ENCODE measurements around the gene CPT1A.

The CPT1A gene

DNA sequence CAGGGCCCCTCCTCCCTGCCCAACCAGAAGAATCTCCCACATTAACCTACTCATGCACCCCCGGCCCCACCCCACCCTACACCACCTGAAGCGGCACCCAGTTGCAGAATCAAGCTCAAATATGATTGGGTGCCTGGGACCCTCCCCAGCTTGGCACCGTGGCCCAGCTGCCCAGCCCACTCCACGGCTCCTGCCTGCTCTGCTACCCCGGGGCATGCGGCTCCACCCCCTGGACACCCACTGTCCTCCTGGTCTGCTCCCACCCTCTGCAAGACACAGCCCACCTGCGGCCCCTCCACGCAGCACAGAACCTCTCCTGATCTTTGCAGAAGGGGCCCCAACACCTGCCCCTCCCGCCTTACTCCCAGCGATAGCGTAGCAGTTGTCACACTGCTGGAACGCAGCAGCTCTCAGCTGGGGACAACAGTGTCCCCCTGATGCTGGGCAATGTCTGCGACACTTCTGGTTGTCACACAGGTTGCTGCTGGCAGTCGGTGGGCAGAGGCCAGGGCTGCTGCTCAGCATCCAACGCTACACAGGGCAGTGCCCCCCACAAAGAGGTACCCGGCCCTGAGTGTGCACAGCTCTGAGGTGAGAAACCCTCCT lies 58.4 kb downstream of the CPT1A start:
- FAIRE-seq, result no peak

- FAIRE-seq, result no peak
These were observed 59.0 kb downstream of the CPT1A start for GRCh38 chr11:68782711-68783110.

- no peak for FAIRE-seq
These were observed 60.9 kb downstream of the CPT1A start for GRCh38 chr11:68780829-68781228.

DNA sequence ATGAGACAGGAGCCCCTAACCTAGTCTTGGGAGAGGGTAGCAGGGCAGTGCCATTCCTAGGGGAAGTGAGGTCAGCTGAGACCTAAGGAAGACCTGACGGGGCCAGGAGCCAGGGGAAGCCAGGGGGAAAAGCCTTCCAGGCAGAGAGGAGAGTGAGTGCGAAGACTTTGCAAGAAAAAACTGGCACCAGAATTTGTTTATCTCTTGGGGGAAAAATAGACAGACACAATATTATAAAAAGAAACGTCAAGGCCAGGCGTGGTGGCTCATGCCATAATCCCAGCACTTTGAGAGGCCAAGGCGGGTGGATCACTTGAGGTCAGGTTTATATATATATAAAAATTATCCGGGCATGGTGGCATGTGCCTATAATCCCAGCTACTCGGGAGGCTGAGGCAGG lies 63.5 kb downstream of the CPT1A start:
- FAIRE-seq, result no peak

DNA sequence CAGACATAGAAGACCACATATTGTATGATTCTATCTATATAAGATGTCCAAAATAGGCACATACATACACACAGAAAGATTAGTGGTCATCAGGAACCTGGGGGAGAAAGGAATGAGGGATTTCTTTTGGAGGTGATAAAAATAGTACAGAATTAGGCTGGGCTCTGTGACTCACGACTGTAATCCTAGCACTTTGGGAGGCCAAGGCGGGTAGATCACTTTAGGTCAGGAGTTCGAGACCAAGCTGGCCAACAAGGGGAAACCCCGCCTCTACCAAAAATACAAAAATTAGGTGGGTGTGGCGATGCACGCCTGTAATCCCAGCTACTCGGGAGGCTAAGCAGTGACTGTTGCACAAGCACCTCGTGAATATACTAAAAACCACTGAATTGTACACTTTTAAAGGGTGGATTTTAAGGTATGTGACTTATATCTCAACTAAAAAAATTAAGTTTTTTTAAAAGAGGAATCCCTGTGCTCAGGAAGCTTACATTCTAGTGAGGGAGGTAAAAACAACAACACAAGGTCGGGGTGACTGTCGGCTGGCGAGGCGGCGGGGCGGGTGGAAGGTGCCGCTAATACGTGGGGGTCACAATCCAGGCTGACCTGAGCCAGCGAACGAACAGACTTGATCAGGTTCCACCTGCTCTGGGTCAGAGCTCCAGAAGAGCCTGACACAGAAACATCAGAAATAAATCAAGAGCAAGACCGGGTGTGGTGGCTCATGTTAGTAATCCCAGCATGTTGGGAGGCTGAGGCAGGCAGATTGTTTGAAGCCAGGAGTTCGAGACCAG lies 65.1 kb downstream of the CPT1A start:
- no peak for FAIRE-seq

- FAIRE-seq, result no peak
These were observed 65.7 kb downstream of the CPT1A start for GRCh38 chr11:68775951-68776388.

GRCh38 chr11:68774194-68774585 lies 67.5 kb downstream of the CPT1A start:
- no peak for FAIRE-seq

DNA sequence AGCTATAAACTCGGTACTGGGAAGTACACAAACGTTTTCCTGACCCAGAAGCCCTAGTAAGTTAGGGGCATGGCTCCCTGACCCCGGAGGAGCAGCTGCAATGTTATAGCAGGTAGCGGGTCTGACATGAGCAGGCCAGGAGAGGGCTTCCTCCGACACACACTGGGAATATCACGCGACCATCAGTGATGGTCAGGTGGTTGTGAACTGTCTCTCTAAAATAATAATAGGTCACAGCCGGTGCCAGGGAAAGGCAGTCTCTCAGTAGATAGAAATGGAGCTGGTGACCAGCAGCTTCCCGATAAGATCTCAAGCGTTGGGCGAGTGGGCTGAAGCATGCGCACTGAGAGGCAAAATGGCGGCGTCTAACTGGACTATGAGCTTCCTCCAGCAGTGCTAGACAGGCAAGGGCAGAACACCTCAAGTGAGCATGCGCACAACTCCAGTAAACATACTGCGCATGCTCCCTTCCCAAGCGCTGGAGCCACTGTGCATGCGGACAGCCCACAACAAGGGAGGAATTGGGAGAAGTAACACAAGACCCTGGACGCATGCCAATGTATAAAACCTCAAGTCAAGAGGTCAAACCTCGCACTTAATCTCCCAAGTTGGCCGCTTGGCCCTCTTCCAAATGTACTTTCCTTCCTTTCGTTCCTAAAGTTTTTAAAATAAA lies 68.1 kb downstream of the CPT1A start:
- FAIRE-seq, result no peak

DNA sequence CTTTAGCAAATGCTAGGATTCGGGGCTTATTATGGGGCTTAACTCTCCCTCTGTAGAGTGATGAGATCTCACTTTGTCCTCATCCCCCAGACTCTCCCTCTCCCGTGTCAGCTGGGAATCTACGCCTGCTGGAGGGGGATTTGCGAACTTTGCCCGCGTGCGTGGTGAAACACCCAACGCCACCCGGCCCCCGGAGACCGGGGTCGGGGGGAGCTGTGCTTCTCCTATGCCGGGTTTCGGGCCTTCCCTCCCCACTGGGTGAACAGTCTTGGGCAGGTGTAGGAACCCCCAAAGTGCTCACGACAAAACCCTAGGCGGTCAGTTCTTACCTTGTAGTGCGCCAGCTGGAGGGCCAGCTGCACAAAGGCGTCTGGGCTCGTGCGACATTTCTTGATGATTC lies 68.8 kb downstream of the CPT1A start:
- FAIRE-seq, result no peak

DNA sequence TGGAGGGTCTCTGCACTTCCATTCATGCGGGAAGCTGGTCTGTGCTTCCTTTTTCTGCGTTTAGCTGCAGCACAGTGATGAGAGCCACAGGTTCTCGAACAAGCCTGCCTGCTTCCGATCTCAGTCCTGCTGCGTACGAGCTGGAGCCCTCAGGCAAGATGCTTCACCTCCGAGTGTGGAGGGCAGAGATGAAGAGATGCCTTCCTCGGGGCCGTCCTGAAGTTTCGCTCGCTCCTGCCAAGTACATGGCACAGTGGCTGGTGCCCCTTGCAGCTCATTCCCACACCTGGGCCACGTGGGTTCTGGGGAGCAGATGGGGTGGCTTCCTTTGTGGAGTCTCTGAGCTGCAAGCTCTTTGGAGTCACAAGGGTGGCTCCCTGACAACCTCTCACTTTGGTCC lies 70.9 kb downstream of the CPT1A start:
- no peak for FAIRE-seq

DNA sequence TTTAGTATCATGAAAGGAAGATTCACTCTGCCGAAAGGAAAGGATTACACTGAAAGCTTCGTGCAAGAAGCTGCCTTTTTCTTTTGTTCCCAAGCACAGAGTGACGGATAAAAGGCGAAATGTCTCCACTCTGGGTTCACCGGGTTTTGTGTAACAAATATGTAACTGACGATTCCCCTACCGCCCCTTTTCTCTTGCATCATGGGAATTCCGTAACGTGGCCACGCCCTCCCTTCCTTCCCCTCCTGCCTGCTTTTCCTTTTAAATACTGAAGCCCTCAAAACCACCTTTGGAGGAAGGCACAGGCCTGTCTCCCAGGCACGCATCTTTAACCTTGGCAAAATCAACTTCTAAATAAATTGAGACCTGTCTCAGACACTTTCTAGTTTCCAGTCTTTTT lies 74.0 kb downstream of the CPT1A start:
- FAIRE-seq, result no peak

DNA sequence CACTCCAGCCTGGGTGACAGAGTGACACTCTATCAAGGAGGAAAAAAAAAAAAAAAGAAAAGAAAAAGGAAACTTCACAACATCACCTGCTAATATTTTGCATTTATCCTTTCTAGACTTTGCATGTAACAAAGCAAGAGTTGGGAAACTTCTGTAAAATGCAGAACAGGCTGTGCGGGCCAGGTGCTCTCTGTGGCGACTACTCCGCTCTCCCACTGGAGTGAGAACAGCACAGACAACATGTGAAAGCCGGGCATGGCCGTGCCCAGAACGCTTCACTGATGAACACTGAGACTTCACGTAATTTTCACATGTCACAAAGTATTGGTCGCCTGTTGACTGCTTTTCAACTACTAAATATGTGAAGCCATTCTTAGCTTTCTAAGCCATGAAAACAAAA lies 74.9 kb downstream of the CPT1A start:
- no peak for FAIRE-seq

GRCh38 chr11:68764746-68765145 lies 77.0 kb downstream of the CPT1A start:
- no peak for FAIRE-seq

GRCh38 chr11:68763926-68764657 lies 77.6 kb downstream of the CPT1A start:
- FAIRE-seq, result no peak

- FAIRE-seq, result no peak
These were observed 78.5 kb downstream of the CPT1A start for GRCh38 chr11:68763181-68763721.

- no peak for FAIRE-seq
These were observed 79.2 kb downstream of the CPT1A start for GRCh38 chr11:68762481-68762880.

DNA sequence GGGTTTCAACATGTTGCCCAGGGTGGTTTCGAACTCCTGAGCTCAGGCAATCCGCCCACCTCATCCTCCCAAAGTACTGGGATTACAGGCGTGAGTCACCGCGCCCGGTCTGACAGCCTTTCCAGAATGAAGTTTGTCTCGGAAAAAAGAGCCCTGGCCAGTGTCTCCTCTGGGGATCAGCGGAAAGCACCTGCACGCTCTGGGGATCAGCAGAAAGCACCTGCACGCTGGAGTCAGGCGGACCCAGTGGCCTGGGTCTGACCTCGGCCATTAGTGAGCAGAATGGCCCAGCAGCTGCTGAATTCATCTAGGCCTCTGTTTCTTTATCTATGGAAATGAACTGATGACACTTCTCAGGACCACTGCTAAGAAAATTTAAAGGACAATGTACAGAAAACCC lies 79.9 kb downstream of the CPT1A start:
- FAIRE-seq, result no peak

DNA sequence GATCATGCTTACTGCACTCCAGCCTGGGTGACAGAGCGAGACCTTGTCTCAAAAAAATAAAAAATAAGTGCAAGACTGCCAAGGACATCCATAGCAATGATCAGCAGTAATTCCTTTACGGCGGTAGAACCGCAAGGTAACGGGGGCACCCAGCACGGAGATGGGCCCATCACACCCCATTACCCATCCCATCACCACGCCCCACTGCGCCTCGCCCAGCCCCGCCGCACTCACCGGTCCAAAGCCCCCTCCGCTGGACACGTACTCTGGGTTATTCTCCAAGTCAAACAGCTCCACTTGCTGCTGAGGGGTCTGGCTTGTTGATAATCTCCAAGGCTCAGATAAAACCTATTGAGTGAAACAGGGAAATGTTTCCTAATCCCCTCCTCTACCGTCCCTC lies 81.7 kb downstream of the CPT1A start:
- FAIRE-seq, result no peak

GRCh38 chr11:68757711-68758110 lies 84.0 kb downstream of the CPT1A start:
- FAIRE-seq, result no peak

DNA sequence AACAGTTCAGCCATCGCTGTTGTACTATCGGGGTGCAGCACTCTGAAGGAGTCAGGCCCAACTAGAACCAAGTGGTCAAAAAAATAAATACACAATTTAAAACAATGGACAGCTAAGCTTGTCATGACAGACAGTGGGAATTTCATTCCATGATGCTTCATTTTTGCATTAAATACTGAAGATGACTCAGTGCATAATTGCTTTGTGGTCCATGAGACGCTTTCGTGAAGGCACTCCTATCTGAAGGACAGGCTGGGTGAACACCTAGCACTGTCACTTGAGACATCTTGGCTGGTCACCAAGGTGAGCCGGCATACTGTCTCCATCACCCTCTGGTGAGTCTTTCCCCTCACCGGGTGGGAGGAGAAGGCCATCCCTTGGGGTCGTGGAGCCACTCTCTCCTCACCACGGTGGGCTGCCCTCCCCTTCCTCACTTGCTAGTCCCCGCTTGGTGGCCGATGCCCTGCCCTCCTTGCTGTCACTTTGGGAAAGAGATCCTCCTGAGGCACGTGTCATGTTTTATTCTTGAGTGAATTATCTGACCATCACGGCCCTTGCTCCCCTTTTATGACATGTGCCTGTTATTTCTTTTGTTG lies 85.4 kb downstream of the CPT1A start:
- no peak for FAIRE-seq

- FAIRE-seq, result no peak
These were observed 88.4 kb downstream of the CPT1A start for GRCh38 chr11:68753300-68753699.

DNA sequence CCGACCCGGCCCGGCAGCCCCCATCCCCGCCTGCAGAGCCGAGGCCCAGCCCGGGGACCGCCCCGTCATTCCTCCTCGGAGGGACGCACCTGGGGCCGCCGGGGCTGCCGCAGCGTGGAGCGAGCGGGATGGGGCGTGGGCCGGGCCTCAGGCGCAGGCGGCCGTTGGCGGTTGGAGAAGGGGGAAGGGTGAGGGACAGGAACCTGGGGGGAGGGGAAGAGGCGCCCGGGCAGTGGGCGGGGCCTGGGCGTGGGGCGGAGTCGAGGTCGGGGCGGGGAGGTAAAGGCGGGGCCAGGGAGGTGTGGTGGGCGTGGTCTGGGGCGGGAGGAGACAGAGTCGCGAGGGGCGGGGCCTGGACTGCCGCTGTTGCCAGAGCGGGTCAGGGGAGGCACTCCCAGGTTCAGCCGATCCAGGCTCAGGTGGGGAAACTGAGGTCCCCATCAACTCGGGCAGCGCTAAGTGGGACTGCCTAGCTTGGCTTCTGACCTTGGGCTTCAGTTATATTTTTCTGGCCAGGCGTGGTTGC lies 90.3 kb downstream of the CPT1A start, which contains the start of gene TESMIN:
Gene TESMIN (minus strand): TSS at position 190 of the 526 bp plus-strand sequence. CDS start 860 bp downstream, outside the sequence.
- no peak for FAIRE-seq

DNA sequence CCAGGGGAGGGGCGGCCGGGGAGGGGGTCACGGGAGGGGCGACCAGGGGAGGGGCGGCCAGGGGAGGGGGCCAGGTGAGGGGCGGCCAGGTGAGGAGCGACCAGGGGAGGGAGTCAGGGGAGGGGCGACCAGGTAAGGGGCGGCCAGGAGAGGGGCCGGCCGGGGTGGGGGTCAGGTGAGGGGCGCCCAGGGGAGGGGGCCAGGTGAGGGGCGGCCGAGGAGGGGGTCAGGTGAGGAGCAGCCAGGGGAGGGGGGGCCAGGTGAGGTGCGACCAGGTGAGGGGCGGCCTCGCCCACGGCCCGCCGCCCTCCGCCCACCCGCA lies 90.8 kb downstream of the CPT1A start:
- FAIRE-seq, result no peak

Measured in A204.1 (cell line).